HG02763 (cell line): ENCODE data around the gene IL36B.

Source experiments
- ATAC-seq: cut with Tn5 transposase; IDR thresholded peaks from one replicate; pipeline ENCODE4 v1.9.1; 2021; ENCODE audit warnings: mild to moderate bottlenecking, moderate library complexity; ENCODE audit not compliant: unreplicated experiment

Gene IL36B

DNA sequence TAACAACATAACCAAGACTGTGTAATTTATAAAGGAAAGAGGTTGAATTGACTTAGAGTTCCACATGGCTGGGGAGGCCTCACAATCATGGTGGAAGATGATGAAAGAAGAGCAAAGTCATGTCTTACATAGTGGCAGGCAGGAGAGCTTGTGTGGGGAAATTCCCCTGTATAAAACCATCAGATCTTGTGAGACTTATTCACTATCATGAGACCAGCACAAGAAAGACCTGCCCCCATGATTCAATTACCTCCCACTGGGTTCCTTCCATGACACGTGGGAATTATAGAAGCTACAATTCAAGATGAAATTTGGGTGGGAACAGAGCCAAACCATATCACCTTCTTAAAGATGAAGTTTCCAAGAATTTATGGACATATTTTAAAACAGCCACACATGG lies 3.9 kb upstream of the IL36B start:
- ATAC-seq, result no peak

DNA sequence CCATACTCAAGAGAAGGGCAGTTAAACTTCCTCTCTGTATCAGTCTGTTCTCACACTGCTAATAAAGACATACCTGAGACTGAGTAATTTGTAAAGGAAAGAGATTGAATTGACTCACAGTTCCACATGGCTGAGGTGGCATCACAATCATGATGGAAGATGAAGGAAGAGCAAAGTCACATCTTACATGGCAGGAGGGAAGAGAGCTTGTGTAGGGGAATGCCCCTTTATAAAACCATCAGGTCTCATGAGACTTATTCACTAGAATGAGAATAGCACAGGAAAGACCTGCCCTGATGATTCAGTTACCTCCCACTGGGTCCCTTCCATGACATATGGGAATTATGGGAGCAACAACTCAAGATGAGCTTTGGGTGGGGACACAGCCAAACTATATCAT lies 1.4 kb upstream of the IL36B start:
- no peak for ATAC-seq

DNA sequence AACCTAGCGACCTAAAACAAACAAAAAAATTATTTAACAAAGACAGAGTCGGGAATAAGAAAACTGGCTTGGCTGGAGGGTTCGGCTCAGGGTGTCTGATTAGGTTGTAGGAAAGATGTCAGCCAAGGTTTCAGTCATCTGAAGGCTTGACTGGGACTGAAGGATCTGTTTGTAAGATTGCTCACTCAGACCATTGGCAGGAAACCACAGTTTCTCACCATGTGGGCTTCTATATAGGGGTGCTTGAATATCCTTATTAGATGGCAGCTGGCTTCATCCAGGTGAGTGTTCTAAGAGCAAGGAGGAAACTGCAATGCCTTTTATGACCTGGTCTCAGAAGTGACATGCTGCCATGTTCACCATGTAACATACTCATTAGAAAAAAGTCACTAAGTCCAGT lies 999 bp upstream of the IL36B start:
- no peak for ATAC-seq

DNA sequence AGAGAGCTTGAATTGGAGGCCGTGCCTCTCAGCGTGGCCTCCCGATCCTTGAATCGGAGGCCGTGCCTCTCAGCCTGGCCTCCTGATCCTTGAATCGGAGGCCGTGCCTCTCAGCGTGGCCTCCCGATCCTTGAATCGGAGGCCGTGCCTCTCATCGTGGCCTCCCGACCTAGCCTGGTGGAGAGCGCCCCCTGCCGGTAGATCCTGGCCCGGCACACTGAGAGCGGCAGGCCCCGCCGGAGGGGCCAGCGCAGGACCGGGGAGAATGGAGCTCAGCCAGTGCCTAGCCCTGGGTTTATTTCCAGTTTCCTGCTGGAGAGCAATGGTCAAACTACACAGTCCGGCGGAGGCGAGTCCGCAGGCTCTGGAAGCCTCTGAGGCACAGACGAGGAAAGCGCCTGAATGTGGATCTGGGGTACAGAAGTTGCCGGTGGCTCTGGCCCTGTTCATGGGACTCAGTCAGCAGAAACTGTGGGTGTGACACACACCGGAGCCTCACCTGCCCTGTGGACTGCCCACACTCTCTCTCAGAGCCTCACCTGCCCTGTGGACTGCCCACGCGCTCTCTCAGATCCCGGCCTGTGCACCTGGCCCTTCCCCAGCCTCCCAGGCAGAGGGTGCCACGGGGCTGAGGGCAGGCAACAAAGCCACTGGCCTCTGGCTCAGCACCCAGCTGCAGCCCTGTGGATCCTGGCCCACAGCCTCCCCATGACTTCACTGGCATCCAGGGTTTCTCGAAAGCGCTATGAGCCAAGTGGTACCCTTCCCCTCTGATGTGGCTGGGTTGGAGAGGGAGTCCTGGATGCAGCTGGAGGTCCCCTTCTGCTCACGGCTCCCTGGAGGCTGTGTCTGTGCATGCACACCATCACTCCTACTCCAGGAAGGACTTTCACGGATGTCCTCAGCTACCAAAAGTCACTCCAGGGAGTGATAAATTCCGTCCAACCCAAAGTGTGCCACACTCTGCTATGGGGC lies 1.5 kb downstream of the IL36B start:
- ATAC-seq, result no peak

DNA sequence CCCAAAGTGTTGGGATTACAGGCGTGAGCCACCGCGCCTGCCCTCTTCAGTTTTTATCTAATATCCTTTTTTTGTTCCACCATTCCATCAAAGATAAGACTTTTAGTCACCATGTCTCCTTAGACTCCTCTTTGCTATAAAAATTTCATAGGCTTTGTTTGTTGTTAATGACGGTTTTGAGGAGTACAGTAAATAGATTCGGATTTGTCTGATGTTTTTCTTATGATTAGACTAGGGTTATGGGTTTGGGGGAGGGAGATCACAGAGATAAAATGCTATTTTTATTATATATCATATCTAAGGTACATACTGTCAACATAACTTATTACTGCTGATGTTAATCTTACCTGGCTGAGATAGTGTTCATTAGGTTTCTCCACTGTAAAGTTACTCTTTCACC lies 6.2 kb downstream of the IL36B start:
- ATAC-seq, result no peak

DNA sequence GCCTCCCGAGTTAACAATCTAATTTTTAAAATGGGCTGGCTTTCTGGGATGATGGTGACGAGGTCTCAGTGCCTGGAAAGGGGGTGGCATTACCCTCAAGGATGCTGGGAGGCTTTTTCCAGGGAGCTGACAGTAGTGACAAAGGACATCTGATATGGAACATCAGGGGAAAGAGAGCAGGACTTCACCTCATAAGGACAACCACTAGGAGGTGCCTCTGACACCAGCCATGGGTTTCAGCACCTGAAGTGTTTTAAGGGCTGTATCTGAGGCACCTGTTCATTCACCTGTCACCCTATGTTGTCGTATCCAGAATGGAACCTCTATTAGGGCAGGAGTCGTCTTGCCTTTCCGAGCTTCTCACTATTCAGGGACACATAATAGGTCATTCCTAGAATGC lies 10.8 kb downstream of the IL36B start:
- no peak for ATAC-seq

DNA sequence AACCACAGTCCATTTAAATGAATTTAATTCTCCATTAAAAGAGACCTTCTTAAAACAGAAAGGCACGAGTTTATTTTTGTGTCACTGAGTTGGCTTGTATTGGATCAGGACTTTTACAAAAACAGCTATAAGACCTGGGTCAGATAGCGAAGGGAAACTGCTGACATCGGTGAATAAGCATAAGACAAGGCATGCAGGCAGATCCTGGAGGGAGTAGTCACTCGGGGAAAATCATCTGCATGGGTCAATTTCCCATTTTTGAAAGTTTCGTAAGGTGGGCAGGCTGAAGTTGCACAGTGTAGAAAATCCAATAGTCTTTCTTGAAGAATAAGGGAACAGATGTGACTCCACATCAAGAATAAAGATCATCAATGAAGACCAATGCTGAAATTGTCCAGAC lies 12.9 kb downstream of the IL36B start:
- ATAC-seq, result no peak

DNA sequence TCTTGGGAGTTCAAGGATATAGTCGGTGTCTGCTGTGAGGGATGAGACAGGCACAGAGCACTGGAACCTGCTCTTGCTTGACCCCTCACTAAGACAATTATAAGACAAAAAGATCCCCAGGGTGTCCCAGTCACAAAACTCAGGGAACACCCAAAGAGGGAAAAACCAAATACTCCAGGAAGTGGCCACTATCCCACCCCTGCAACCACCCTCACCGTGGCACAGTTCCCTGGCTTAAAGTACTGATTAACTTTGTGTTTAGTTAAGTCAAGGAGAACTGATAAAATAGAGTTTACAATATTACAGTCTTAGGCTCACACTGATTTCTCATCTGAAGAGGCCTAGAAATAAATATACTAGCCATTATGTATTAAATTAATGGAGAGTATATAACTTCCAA lies 13.5 kb downstream of the IL36B start:
- ATAC-seq, result no peak

DNA sequence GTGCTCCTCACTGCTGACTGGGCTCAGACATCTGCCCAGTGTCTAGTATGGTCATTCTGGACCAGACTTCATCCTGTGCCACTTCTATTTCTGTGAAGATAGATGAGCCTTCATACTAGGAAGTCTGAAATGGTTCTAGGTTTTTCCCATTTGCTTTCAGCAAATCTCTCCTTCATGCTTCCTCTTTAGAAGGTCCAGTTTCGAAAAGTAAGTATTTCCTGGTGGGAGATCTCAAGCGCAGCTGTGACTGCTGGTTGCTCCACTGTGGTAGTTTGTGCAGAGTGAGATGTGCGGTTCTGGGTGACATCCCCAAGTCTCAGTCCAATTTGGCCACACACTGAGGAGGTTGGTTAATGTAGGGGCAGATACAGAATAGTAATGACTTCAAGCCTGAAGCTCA lies 14.4 kb downstream of the IL36B start:
- no peak for ATAC-seq

DNA sequence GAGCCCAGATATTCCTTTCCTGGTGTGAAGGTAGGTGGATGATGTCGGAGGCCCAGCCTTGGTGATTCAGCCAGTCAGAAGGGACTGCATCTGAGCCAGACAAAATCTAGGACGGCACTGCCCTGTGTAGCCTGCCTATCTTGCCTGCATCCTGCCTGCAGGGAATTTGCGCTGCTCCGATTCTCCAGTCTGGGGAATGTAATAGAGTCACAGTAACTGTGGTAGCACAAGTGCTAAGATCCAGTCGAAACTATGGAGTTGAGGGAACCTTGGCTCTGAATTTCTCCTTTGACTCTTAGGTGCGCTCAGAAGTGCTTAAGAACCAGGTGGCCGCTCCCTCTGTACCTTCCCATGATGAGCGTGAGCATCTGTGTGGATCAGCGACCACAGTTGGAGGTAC lies 15.9 kb downstream of the IL36B start:
- ATAC-seq, result no peak

DNA sequence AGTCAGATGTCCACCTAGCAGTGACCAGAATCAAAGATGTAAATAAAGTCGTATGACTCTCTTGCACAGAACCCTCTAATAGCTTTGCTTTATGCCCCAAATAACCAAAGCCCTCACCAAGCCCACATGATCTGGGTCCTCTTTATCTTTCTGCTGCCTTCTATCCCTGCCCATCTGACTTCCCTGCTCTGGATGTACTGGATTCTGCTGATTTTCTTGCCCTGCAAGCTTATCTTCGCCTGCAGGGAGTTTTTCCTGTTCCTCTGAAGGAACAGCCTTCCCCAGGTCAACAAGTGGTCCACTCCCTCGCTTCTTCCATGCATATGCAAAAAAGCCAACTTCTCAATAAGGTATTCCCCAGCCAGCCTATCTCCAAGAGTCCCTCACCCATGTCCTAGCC lies 18.7 kb downstream of the IL36B start:
- no peak for ATAC-seq

DNA sequence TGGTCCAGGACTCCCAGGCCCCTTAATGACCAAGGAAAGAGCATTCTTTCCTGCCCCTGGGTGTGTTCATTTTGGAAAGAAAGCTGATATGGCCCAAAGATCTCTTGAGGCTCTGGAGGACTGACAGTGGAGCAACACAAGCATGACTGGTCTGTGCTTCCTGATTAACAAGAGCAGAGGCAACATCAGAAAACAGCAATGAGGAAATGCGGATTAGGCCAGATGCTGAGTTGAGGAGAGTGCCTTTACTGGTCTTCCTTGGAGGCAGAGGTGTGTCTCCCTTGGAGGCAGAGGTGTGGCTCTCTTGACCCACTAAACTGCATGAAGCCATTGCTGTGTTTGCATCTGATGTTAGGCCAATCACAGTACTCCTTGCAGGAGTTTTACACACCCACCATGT lies 19.9 kb downstream of the IL36B start:
- ATAC-seq, result no peak

DNA sequence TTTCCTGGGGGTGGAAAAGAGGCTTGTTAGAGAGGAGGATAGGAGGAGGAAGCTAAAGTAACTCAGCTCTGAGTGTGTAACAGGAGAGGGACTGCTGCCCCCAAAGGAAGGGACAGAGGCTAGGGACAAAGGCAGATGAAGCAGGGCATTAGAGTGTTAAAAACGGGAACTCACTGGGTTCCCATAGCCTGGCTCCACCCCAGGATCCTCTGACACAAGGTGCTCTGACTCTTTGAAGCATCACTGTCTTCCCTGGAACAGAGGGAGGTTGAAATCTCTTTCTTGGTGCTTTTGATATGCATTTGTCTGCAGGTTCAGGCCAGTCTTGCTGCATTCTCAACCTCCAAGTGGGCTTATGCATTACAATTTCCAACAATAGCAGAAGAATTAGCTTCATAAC lies 24.6 kb downstream of the IL36B start:
- no peak for ATAC-seq

DNA sequence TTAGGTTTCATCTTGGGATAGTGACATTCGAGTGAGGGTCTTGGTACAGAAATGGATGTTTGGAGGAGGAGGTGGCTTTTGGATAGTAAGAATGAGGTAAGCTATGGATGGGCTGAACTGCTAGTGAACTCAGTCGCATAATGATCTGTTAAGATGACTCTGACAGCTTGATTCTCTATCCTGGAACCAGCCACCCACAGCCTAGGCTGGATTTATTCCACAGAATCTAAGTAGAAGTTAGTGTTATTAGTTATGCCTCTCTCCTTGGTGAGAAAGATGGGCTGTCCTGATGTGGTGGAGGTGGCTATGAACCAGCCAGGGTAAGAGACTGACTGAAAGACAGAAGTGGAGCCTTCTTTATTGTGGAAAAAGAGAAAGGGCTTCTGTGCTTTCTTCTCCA lies 25.0 kb downstream of the IL36B start:
- ATAC-seq, result no peak

DNA sequence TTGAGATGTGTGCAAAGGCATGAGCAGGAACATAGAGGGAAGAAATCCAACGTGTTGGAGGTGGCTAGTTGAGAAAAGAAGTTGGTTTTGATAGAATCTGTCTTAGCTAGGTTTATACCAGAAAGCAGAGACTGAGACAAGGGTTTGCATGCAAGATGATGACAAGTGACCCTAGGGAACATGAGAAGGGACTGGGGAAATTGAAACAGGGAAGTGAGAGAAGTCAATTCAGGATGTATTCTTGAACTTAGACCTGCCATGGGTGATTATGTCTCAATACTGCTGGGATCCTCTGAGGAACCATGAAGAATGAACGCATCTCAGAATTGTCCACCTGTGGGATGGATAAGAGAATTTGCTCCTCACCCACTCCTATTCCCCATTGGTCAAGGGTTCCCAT lies 26.9 kb downstream of the IL36B start:
- ATAC-seq, result no peak

DNA sequence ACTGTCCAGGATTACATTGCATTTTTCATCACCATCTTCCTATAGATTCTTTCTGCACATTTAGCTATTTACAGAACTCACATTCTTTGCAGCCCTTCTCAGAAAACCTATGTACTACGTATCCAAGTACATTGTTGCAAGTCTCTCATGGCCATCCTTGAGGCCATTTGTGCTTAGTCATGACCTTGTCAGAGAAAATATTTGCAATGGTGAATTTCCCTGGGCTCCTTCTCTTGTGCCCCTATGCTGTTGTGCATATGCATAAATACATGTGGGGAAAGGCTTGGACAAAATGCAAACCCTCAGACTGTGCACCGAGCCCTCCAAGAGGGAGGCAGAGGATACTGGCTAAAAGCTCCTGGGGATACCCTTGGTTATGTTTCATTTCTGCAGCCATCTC lies 27.9 kb downstream of the IL36B start:
- ATAC-seq, result no peak

DNA sequence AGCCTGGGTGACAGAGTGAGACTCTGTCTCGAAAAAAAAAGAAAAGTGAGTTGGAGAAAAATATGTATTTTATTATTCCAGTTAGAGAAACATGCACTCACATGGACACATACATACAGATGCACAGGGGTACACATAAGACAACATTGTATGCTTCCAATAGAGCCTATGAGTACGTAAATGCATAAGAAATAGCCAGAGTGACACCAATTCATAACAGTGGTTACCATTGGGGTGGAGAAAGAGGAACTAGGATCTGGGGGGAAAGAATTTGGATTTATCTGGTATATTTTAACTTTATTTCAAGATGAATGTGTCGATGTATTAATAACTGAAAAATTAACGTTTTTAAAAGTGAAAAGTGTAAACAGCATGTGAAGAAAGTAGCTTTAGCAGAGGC lies 31.4 kb downstream of the IL36B start:
- no peak for ATAC-seq

DNA sequence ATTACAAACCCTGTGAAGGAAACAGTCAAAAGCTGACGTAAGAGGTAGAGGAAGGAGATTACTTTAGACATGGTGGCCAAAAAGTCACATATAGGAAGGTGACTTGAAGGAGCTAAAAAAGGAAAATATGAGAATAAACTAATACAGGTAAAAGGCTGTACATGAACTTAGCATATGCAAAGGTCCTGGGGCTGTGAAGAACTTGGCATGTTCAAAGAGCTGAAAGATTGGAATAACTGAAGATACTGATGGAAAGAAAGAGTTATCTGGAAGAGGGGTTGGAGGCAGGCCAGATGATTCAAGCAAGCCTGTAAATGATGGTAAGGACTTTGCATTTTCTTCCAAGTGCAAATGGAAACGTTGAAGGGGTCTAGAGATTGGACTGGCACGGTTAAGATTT lies 34.2 kb downstream of the IL36B start:
- ATAC-seq, result no peak

DNA sequence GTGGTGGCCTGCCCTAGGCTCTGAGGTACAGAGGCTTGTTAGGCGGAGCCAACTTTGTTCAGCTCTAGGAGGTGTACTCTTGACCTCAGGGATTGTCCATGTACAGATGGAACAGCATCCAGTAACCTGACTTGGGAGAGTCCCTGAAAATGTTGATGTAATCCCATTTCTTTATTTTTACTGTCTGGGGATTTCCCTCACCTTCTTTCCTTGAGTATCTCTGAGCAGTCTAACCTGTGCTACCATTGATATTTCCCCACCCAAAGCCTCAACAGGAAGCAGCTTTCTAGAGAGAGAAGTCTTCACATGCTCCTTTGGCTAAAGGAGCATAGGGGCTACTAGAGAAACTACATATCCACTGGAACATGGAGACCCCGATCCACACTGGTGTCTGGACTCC lies 37.0 kb downstream of the IL36B start:
- no peak for ATAC-seq

DNA sequence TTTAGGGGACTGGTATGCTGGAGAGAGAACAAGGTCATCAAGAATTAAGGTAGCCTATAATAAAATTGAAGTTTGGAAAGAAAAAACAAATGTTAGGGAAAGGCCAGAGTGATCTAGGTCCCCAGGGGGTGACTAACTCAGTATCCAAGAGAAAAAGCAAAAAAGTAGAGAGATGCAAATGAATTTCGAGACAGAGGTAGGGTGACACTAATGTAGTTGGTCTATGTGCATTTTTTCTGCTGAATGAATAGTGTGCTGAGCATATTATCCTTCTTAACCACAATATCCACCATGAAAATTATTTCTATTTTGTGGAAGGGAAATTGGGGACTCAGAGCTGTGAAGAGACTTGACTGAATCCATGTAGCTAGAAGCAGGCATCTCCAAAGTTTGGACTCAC lies 37.6 kb downstream of the IL36B start:
- no peak for ATAC-seq

DNA sequence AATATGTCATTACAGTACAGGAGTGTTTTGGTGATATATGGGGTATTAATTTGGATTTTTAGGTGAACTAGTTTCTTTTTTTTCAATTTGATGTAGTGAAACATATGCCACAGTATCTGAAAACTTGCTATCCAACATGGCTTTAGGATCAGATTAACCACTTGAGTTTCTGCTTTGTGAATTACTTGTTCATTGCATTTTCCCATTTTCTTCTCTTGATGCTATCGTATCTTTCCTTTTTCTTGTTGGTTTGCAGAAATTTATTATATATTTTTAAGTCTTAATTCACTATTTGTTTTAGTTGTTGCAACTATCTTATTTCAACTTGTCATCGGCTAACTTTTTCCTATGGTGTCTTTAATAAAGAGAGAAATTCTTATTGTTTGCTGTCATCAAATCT lies 38.6 kb downstream of the IL36B start:
- ATAC-seq, result no peak

DNA sequence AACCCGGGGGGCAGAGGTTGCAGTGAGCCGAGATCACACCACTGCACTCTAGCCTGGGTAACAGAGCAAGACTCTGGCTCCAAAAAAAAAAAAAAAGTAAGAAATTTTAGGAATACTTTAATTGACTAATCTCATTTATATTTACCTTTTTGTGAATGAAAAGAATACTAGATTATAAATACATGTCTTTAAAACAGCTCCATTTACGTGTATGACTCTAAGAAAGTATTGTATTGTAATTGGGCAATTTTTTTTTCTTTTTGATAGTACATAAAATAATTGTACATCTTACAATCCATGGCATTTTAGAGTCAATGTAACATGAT lies 39.4 kb downstream of the IL36B start:
- no peak for ATAC-seq
